Erythroblast (primary cell): ENCODE data around the gene ELF1.
A peak's percentile ranks its signal among the peaks of the same experiment; 100 is the strongest.

ENCODE experiments used
- DNase-seq, 2 experiments: peaks; one replicate each; lab custom pipeline; 2025; lab: John Stamatoyannopoulos, UW
- GATA1 ChIP-seq: IDR thresholded peaks from 2 replicates; pipeline ENCODE4 v1.6.1; 2011; ENCODE audit warnings: low read depth, mild to moderate bottlenecking, control low read depth, low read length, moderate library complexity
- POLR2A ChIP-seq: IDR thresholded peaks from 2 replicates; pipeline ENCODE4 v1.6.1; 2011; ENCODE audit warnings: mild to moderate bottlenecking, low read length

ELF1 gene

GRCh38 chr13:40974460-40975407 lies 44.4 kb downstream of the ELF1 start:
- peak; percentile 92 to 95 for DNase-seq
- TF ChIP-seq POLR2A (no peak), GATA1 (peak; percentile 25)

DNA sequence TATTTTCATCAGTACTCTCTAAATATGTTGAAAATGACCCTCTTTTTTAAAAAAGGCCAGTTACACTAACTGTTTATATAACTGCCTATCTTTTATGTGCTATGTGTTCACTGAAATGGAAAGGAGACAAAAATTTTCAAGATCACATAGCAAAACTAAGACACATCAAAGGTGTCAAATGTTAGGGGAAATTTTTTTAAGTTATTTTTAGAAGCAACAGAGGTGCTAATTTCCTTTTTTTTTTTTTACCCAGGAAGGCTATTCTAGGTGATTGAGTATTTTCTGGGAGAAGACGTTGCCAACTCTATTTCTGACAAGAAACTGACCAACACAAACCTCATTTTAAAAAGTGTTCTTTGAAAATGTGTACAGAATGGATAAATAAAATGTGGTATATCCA lies 45.7 kb downstream of the ELF1 start:
- DNase-seq: no peak
- TF ChIP-seq GATA1 (no peak), POLR2A (no peak)

DNA sequence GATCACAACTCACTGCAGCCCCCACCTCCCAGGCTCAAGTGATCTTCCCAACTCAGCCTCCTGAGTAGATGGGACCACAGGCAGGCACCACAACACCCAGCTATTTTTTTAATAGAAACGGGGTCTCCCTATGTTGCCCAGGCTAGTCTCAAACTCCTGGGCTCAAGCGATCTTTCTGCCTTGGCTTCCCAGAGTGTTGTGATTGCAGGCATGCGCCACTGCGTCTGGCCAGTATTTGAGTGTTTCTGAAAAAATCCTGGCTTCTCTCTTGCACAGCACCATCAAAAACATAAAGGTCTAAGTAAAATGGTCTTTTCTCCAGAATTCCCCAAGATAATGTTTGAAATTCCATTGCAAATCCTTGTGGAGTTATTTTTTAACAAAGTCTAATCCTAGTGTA lies 47.8 kb downstream of the ELF1 start:
- no peak for TF ChIP-seq POLR2A
- no peak for TF ChIP-seq GATA1

DNA sequence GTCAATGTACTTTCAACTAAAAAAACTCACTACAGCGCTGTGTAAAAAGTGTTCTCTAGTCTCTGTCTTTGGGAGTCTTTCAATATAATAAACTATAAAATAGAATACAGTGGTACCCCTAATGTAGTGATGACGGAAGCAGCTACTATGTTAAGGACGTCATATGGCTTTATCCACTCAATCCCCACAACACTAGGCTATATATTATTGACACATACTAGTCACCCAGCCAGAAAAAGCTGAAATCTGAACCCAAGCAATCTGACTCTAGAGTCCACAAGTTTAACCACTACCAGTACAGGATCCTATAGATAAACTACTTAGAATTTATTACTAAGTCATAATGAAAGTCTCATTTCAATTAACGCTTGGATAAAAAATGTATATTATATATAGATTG lies 48.3 kb downstream of the ELF1 start:
- TF ChIP-seq POLR2A (no peak), GATA1 (no peak)
- no peak for DNase-seq

More for the DNA sequence above, 47.8 kb downstream of the ELF1 start:
- no peak for DNase-seq

DNA sequence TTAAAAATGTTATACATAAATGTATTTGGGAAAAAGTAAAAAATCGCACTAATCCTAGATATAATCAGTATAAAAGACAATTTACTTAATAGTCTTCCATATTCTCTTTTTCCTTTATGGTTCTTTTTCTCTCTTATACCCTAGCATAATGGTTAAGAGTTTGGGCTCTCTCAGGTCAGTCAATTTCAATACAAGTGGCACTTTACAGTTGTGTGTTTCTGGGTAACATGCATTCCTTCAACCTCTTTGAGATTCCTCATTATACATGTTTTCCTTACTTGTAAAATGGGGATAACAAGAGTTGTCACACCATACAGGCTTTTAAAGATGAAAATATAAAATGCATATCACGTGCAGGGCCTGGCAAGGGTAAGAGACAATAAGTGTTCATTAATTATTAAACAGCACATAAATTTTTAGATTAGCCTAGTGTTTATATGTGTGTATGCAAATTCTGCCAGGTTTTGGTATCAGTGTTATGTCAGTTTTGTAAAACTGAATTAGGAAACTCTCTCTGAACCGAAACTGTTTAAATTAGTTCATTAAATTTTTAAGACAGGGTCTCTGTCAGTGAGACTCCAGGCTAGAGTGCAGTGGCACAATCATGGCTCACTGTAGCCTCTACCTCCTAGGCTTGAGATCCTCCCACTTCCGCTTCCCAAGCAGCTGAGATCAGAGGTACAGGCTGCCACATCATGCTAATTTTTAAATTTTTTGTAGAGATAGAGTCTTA lies 49.8 kb downstream of the ELF1 start:
- TF ChIP-seq GATA1: no peak
- TF ChIP-seq POLR2A: no peak
- DNase-seq: no peak

- DNase-seq: no peak
- TF ChIP-seq GATA1: no peak
- no peak for TF ChIP-seq POLR2A
These were observed 50.6 kb downstream of the ELF1 start for GRCh38 chr13:40968416-40969000.

DNA sequence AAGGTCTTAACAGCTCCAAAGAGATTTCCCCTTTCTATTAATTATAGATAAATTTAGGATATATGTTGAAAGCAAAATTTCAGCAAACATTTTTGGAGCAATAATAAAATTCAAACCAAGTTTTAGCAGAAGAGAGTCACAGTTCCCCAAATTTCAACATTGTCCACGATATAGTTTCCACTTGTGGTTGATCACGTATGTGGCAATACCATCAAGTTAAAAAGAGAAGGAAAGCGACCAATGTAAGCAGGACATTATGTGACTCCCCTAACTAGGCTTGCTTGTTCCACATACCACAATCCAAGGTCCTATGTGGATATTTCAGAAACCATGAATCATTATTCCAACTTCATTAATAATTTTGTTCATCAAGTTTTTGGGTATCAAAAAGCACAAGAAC lies 52.8 kb downstream of the ELF1 start:
- TF ChIP-seq GATA1: no peak
- TF ChIP-seq POLR2A: no peak

DNA sequence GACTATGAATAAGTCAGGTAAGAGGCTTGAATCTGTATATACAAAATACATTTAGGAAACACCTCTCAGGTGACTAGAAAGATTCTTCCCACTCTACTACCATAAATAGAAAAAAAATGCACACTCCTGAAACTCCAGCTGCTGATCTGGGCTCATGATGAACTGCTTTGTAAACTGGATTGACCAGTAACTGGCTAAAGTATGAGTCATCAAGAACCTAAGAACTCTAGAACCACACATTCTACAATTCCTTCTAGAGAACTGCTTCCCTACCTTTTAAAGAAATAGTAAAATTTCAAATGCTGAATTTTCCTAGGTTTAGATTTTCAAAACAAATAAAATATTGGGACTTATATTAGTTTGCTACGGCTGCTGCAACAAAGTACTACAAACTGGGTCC lies 55.2 kb downstream of the ELF1 start:
- DNase-seq: no peak
- TF ChIP-seq GATA1 (no peak), POLR2A (no peak)

More for the DNA sequence above, 52.8 kb downstream of the ELF1 start:
- no peak for DNase-seq

- no peak for TF ChIP-seq POLR2A
- no peak for TF ChIP-seq GATA1
These were observed 57.3 kb downstream of the ELF1 start for GRCh38 chr13:40961826-40962225.

GRCh38 chr13:40961214-40961613 lies 57.9 kb downstream of the ELF1 start:
- DNase-seq: no peak
- no peak for TF ChIP-seq POLR2A
- TF ChIP-seq GATA1: no peak

More at GRCh38 chr13:40961826-40962225, 57.3 kb downstream of the ELF1 start:
- peak in 1 of 2 experiments; percentile 9 for DNase-seq

GRCh38 chr13:40960716-40961115 lies 58.4 kb downstream of the ELF1 start:
- DNase-seq: no peak
- no peak for TF ChIP-seq GATA1
- no peak for TF ChIP-seq POLR2A

DNA sequence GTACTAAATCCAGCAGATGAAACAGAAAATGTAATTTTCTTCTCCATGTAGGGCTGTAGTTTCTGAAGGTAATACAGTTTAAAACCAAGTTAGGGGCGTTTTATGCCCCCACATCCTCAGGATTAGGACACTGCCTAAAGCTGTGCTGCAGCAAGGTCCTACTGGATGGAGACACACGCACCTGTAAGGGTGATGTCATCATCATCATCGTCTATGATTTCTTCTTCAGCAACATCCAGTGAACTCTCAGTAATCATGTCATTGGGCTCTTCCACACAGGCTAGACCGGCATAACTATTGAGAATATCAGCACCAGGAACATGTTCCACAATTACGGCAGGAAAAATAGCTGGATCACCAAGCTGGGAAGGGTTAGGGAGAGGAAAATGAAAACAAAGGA lies 60.5 kb downstream of the ELF1 start:
- DNase-seq: no peak
- TF ChIP-seq POLR2A (no peak), GATA1 (no peak)

DNA sequence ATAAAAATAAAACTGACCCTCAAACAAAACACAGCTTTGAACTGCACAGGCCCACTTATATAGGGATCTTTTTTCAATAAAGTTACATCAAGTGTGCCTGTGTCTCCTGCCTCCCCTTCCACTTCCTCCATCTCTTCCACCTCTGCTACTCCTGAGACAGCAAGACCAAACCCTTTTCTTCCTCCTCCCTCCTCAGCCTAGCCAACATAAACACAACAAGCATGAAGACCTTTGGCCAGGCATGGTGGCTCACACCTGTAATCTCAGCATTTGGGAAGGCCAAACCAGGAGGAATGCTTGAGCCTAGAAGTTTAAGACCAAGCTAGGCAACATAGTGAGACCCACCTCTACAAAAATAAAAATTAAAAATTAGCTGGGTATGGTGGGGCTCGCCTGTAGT lies 72.6 kb downstream of the ELF1 start:
- DNase-seq: no peak
- no peak for TF ChIP-seq POLR2A
- no peak for TF ChIP-seq GATA1
